ENCODE results near the gene ACAA2.

ACAA2 gene

DNA sequence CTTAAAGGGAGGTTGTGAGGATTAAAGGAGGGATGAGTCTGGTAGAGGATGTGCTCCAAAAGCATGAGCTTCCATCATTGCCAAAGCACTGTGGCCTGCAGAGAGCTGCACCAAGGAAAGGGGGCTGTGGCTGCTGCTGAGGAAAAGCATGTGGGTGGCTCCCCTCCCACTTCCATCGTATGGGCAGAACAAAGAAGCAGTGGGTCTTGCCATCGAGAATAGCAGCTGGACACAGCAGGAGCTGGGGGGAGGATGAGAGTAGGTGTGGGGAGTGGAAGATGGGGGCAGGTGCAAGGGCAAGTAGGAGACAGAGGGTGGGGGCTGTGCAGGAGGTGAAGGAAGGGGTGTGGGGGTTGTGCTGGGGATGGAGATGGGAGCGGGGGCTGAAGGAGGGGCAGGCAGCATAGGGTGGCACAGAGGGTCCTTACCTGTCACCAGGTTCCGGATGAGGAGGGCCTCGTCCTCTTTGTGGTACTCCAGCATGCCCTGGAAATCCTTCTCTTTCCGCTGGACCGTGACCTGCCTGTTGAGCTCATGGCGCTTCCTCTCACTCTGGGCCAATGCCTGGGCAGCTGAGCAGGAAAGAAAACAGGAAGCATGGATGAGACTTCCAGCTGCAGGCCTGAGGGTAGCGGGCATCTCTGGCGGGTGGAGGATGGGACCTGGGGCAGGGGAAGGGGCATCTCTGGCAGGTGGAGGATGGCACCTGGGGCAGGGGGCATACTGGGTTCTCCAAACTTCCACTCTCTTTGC, 33.6 kb upstream of the ACAA2 start:
- TF ChIP-seq TARDBP (IDR thresholded peaks at IDR 0.05) (no peak), ZNF384 (IDR thresholded peaks at IDR 0.05) (no peak), FOXA1 (IDR thresholded peaks at IDR 0.05) (no peak), BHLHE40 (IDR thresholded peaks at IDR 0.05; ENCODE audit: borderline replicate concordance) (no peak), SUZ12 (IDR thresholded peaks at IDR 0.05) (no peak), FOXK2 (IDR thresholded peaks at IDR 0.05) (no peak), ARNT (IDR thresholded peaks at IDR 0.05) (no peak), SP1 (IDR thresholded peaks at IDR 0.05) (no peak), L3MBTL2 (conservative IDR thresholded peaks at IDR 0.05) (no peak), LEF1 (IDR thresholded peaks at IDR 0.05; ENCODE audit: borderline replicate concordance) (no peak)
- TF ChIP-seq, protein P1, sequence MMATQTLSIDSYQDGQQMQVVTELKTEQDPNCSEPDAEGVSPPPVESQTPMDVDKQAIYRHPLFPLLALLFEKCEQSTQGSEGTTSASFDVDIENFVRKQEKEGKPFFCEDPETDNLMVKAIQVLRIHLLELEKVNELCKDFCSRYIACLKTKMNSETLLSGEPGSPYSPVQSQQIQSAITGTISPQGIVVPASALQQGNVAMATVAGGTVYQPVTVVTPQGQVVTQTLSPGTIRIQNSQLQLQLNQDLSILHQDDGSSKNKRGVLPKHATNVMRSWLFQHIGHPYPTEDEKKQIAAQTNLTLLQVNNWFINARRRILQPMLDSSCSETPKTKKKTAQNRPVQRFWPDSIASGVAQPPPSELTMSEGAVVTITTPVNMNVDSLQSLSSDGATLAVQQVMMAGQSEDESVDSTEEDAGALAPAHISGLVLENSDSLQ (IDR thresholded peaks at IDR 0.05): no peak
- CTCF ChIA-PET: no interaction called here
- POLR2A ChIA-PET: no interaction called here
- DNase-seq (ENCODE audit: extremely low spot score): no peak

DNA sequence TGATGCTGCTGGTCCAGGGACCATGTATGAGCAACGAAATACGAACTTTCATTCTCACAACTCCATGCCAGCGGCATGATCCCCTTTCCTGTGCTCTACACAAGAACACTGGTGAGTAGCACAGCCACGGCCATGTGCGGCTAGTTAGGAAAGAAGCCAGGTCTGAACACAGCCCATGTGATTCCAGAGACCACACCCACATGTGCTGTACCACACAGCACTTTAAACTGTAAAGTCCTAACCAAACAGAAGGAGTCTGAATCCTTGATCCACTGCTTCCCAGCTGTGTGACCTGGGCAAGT, 33.0 kb upstream of the ACAA2 start:
- POLR2A ChIA-PET: no interaction called here
- CTCF ChIA-PET: no interaction called here
- no peak for DNase-seq (ENCODE audit: extremely low spot score)

DNA sequence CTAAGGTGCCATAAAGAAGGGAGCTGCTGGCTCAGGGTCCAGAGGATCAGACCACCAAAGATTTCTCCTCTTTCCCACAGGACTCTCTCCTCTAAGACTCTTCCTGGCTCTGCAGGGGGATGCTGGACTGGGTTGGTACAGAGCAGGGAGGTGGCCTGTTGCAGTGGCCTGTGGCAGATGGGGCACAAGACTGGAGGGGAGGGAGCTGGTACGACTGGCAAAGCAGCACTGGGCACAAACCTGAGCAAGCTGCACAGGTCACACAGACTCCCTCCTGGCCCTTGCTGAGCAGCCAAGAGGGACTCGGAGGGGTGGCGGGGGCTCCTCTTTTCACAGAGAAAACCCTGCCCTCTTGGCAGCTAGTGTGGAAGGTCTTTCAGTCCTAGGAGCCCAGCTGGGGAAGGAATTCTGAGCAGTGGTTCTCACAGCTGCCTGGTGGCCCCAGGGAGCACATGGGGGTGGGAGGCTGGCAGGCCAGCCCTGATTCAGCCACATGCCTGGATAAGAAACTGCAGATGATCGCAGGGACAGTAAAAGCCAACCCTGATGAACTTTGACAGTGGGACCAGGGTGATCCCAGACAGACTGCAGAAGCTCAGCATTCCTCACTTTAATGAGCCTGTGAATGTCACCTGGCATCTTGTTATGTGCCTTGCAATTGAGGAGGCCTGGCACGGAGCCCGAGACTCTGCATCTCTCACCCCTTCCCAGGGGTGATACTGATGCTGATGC, 32.5 kb upstream of the ACAA2 start:
- no peak for DNase-seq (ENCODE audit: extremely low spot score)
- ChIA-PET CTCF (no interaction called here), POLR2A (no interaction called here)
- TF ChIP-seq, protein P1 (IDR thresholded peaks at IDR 0.05): no peak
- no peak for TF ChIP-seq ARNT (IDR thresholded peaks at IDR 0.05)
- no peak for TF ChIP-seq TARDBP (IDR thresholded peaks at IDR 0.05)
- TF ChIP-seq CTBP1 (IDR thresholded peaks at IDR 0.05; ENCODE audit: borderline replicate concordance): no peak
- TF ChIP-seq ZNF384 (IDR thresholded peaks at IDR 0.05): no peak
- no peak for TF ChIP-seq LEF1 (IDR thresholded peaks at IDR 0.05; ENCODE audit: borderline replicate concordance)

More for the DNA sequence above, 33.0 kb upstream of the ACAA2 start:
- no peak for TF ChIP-seq ARNT (IDR thresholded peaks at IDR 0.05)
- TF ChIP-seq FOXK2 (IDR thresholded peaks at IDR 0.05): no peak
- TF ChIP-seq ELF4 (IDR thresholded peaks at IDR 0.05): no peak
- no peak for TF ChIP-seq SP1 (IDR thresholded peaks at IDR 0.05)

DNA sequence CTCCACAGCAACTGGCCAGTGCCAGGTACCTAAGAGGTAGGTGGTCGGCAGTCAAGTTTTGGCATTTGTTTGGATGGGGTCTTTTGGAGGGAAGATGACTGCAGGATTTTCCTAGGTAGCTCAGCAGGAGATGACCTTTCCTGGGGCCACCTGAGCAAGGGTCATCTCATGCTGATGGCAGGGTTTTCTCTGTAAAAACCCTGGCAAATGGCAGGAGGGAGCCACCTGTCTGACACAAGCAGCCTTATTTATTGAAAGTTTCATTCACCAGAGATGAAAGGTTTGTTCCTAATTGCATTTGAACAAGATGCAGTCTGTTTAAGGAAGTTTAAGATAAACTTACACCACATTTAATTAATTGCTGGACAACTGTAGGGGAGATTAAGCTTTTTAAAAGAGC, 31.6 kb upstream of the ACAA2 start:
- ChIA-PET POLR2A (interaction anchor here (1.6 kb wide), 1 partner anchor 31 kb away, joined by 4 read pairs; no protein-coding TSS in a partner anchor), CTCF (no interaction called here)
- no peak for DNase-seq (ENCODE audit: extremely low spot score)
- no peak for TF ChIP-seq LEF1 (IDR thresholded peaks at IDR 0.05; ENCODE audit: borderline replicate concordance)
- TF ChIP-seq FOXK2 (IDR thresholded peaks at IDR 0.05): no peak
- no peak for TF ChIP-seq NFRKB (IDR thresholded peaks at IDR 0.05)
- no peak for TF ChIP-seq CTBP1 (IDR thresholded peaks at IDR 0.05; ENCODE audit: borderline replicate concordance)
- TF ChIP-seq FOXM1 (IDR thresholded peaks at IDR 0.05; ENCODE audit: borderline replicate concordance): no peak
- TF ChIP-seq SP1 (IDR thresholded peaks at IDR 0.05): no peak
- no peak for TF ChIP-seq ELF4 (IDR thresholded peaks at IDR 0.05)
- TF ChIP-seq SUZ12 (IDR thresholded peaks at IDR 0.05): no peak
- TF ChIP-seq, protein P1 (IDR thresholded peaks at IDR 0.05): no peak
- TF ChIP-seq TARDBP (IDR thresholded peaks at IDR 0.05): no peak
- TF ChIP-seq HDGF (IDR thresholded peaks at IDR 0.05; ENCODE audit: borderline replicate concordance): no peak
- no peak for TF ChIP-seq L3MBTL2 (conservative IDR thresholded peaks at IDR 0.05)
- TF ChIP-seq BHLHE40 (IDR thresholded peaks at IDR 0.05; ENCODE audit: borderline replicate concordance): no peak
- no peak for TF ChIP-seq ZNF384 (IDR thresholded peaks at IDR 0.05)
- TF ChIP-seq ARNT (IDR thresholded peaks at IDR 0.05): no peak
- no peak for TF ChIP-seq FOXA1 (IDR thresholded peaks at IDR 0.05)

DNA sequence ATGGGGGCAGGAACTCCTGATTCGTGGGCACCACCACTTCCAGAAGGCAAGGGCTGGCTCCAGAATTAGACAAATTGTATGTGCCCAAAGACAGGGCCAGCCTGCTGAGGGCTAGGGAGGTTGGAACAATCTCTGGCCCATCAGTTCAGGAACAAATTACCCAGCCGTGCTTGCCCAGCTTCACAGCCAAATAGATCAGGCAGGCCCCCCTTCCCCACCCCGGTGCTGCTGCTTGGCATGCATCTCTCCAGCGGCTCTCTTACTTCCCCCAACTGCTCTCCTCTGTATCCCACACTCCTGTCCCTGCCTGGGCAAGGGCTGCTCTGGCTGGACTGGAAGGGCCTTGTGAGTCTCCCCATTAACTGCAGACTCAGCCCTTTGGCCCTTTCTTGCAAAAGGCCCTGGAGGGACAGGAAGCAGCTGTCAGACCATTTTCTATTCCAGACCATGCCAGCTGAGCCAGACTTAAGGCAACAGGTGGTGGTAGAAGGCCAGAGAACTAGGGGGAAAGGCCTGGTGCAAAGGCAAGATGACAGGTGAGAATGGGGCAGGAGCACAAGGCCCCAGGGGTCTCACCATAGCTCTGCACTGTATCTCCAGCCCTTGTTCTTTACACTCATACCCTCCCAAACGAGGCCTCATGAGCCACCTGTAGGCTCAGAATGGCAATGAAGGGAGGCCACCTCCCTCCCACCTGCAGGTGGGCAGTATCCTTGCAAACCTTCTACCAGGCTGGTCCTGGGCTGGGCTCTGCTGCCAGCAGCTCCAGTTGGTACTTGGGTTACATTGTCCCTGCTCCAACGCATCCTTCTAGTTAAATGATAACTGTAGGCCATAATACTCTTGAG, 30.7 kb upstream of the ACAA2 start:
- TF ChIP-seq ARNT (IDR thresholded peaks at IDR 0.05) (no peak), SP1 (IDR thresholded peaks at IDR 0.05) (no peak), FOXA1 (IDR thresholded peaks at IDR 0.05) (no peak), FOXK2 (IDR thresholded peaks at IDR 0.05) (no peak), ZNF384 (IDR thresholded peaks at IDR 0.05) (no peak), FOXM1 (IDR thresholded peaks at IDR 0.05; ENCODE audit: borderline replicate concordance) (no peak), ELF4 (IDR thresholded peaks at IDR 0.05) (no peak)
- ChIA-PET POLR2A (interaction anchor here (1.6 kb wide), 1 partner anchor 30 kb away, joined by 4 read pairs; no protein-coding TSS in a partner anchor), CTCF (no interaction called here)
- no peak for DNase-seq (ENCODE audit: extremely low spot score)

DNA sequence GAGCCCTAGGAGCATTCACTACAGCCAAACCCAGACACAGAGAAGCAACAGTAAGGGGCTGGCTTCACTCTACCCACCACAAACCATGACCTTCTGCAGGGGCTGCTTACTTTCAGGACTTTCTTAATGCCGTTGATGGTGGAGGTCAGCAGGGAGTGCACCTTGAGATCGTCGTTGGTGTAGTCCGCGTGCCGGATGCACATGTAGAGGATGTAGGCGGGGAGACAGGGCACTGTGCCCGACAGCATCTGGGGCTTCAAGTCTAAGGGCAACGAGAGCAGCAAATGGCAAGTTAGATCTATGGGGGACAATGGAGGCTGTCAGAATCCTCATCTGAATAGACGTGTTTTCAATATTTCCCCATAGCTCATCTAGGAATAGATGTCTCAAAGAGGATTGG, 29.8 kb upstream of the ACAA2 start:
- DNase-seq (ENCODE audit: extremely low spot score): no peak
- CTCF ChIA-PET: no interaction called here
- POLR2A ChIA-PET: no interaction called here
- TF ChIP-seq TARDBP (IDR thresholded peaks at IDR 0.05) (no peak), ARNT (IDR thresholded peaks at IDR 0.05) (no peak), HDGF (IDR thresholded peaks at IDR 0.05; ENCODE audit: borderline replicate concordance) (no peak), LEF1 (IDR thresholded peaks at IDR 0.05; ENCODE audit: borderline replicate concordance) (no peak), FOXM1 (IDR thresholded peaks at IDR 0.05; ENCODE audit: borderline replicate concordance) (no peak), L3MBTL2 (conservative IDR thresholded peaks at IDR 0.05) (no peak), FOXA1 (IDR thresholded peaks at IDR 0.05) (no peak)

Measured in HEK293T (cell line).